OCI-LY3 (cell line): ENCODE data around the gene RSBN1.

Source experiments
- CTCF ChIP-seq: fragments of 200-600, 300-600 bp; sonication (generic); IDR thresholded peaks from 2 replicates; pipeline ENCODE4 v1.5.1; 2014; ENCODE audit warnings: antibody characterized with exemption, low read length, low read depth
- EZH2phosphoT487 ChIP-seq: fragments of 200-600 bp; shearing (Covaris generic); IDR thresholded peaks from 2 replicates; pipeline ENCODE4 v1.6.1; 2018; ENCODE audit warnings: antibody characterized with exemption, mixed run types, low read depth

GRCh38 chr1:113804421-113805255 is 7.6 kb downstream of the RSBN1 start:
- TF ChIP-seq CTCF (no peak), EZH2phosphoT487 (no peak)
